Measurements from ENCODE around the gene L2HGDH. TPM values are rescaled to one million over a fixed set of nuclear protein-coding genes. Genes with fewer than 3 reads are reported as not detected.
A peak's percentile ranks its signal among the peaks of the same experiment; 100 is the strongest.

Gene L2HGDH
- total and polyA plus RNA-seq, 9 of the 15 experiments (the other 6 are each of a cell fraction or from before 2014, with no cell fraction given): 1.7 to 16.1 (median 10.5) TPM

GRCh38 chr14:50231475-50232275 lies 80.4 kb downstream of the L2HGDH start, which contains the start of gene SOS2 (continued):
- no peak for TF ChIP-seq ZNF12 (CRISPR knock-in tag; IDR thresholded peaks at IDR 0.05)
- TF ChIP-seq ERF (CRISPR knock-in tag; IDR thresholded peaks at IDR 0.05): 0 out of 2 replicates have a peak, but pooled peaks have one; percentile 27
- TF ChIP-seq MLX (CRISPR knock-in tag; conservative IDR thresholded peaks at IDR 0.05): no peak
- no peak for TF ChIP-seq ZNF384 (IDR thresholded peaks at IDR 0.05; ENCODE audit: low read depth, low read length)
- no peak for TF ChIP-seq ZBTB1 (CRISPR knock-in tag; IDR thresholded peaks at IDR 0.05; ENCODE audit: borderline replicate concordance, low read depth)
- no peak for TF ChIP-seq ZNF780A (CRISPR knock-in tag; IDR thresholded peaks at IDR 0.05)
- no peak for TF ChIP-seq CHCHD3 (CRISPR knock-in tag; IDR thresholded peaks at IDR 0.05)
- 0 out of 2 replicates have a peak, but pooled peaks have one; percentile 19 for TF ChIP-seq HNRNPL (IDR thresholded peaks at IDR 0.05; ENCODE audit: low read depth, low read length)
- TF ChIP-seq NCOA1 (IDR thresholded peaks at IDR 0.05; ENCODE audit: low read depth): no peak
- TF ChIP-seq FOXK2 (conservative IDR thresholded peaks at IDR 0.05 in 1 of 2, IDR thresholded peaks at IDR 0.05 in 1 of 2; ENCODE audit: low read depth in 2 of 2): no peak
- TF ChIP-seq NUFIP1 (IDR thresholded peaks at IDR 0.05; ENCODE audit: partially characterized antibody): no peak
- no peak for TF ChIP-seq FOS (IDR thresholded peaks at IDR 0.05; ENCODE audit: extremely low read depth, insufficient read length)
- TF ChIP-seq FOXP4 (CRISPR knock-in tag; IDR thresholded peaks at IDR 0.05; ENCODE audit: borderline replicate concordance): no peak
- no peak for TF ChIP-seq ZNF133 (CRISPR knock-in tag; IDR thresholded peaks at IDR 0.05)
- no peak for TF ChIP-seq ZNF23 (CRISPR knock-in tag; IDR thresholded peaks at IDR 0.05)
- TF ChIP-seq ZNF318 (IDR thresholded peaks at IDR 0.05; ENCODE audit: borderline replicate concordance in 1 of 2, low read depth in 1 of 2): no peak
- TF ChIP-seq SRF (CRISPR knock-in tag; IDR thresholded peaks at IDR 0.05): 0 out of 4 replicates have a peak, but pooled peaks of 1 of the 2 experiments have one; percentile 18
